ENCODE results near the gene SAAL1.
A peak's percentile ranks its signal among the peaks of the same experiment; 100 is the strongest.

The SAAL1 gene, protein sequence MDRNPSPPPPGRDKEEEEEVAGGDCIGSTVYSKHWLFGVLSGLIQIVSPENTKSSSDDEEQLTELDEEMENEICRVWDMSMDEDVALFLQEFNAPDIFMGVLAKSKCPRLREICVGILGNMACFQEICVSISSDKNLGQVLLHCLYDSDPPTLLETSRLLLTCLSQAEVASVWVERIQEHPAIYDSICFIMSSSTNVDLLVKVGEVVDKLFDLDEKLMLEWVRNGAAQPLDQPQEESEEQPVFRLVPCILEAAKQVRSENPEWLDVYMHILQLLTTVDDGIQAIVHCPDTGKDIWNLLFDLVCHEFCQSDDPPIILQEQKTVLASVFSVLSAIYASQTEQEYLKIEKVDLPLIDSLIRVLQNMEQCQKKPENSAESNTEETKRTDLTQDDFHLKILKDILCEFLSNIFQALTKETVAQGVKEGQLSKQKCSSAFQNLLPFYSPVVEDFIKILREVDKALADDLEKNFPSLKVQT

DNA sequence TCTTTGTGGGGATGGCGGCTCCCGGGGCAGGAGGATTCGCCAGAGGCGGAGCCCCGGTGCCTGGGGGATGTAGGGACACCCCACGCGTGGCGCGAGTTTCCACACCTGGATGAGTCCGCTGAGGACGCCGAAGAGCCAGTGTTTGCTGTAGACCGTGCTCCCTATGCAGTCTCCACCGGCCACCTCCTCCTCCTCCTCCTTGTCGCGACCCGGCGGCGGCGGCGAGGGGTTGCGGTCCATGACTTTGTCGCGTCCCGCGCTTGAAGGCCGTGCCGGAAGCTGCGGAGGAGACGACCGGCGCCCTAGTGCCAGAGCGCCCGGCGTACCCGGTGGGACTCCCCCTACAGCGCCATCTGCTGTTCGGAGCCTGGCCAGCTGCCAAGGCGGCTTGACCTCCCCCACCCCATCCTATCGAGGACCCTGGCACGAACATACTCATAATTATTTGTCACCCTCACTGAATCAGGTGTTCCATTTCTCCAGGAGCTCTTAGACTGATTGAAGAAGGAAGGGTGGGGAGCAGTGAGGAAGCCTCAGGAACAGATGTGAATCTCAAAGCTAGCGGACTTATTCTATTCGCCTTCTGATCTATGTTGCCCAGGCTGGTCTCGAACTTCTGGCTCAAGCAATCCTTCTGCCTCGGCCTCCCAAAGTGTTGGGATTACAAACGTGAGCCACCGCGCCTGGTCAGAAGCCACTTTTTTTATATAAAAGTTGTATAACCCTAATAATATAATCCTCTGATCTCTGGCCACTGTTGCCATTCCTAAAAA is at the start of gene SAAL1:
Gene SAAL1, minus strand, starts transcription at position 281 of the 773 bp plus-strand sequence. Its CDS starts 41 bp downstream, at position 240.
- FAIRE-seq: no peak
- peak; percentile 85 for DNase-seq (ENCODE audit: insufficient read length, low spot score)
- TF ChIP-seq, protein P1, sequence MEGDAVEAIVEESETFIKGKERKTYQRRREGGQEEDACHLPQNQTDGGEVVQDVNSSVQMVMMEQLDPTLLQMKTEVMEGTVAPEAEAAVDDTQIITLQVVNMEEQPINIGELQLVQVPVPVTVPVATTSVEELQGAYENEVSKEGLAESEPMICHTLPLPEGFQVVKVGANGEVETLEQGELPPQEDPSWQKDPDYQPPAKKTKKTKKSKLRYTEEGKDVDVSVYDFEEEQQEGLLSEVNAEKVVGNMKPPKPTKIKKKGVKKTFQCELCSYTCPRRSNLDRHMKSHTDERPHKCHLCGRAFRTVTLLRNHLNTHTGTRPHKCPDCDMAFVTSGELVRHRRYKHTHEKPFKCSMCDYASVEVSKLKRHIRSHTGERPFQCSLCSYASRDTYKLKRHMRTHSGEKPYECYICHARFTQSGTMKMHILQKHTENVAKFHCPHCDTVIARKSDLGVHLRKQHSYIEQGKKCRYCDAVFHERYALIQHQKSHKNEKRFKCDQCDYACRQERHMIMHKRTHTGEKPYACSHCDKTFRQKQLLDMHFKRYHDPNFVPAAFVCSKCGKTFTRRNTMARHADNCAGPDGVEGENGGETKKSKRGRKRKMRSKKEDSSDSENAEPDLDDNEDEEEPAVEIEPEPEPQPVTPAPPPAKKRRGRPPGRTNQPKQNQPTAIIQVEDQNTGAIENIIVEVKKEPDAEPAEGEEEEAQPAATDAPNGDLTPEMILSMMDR (IDR thresholded peaks at IDR 0.05; ENCODE audit: insufficient read depth, missing control alignments): peak; percentile 73

DNA sequence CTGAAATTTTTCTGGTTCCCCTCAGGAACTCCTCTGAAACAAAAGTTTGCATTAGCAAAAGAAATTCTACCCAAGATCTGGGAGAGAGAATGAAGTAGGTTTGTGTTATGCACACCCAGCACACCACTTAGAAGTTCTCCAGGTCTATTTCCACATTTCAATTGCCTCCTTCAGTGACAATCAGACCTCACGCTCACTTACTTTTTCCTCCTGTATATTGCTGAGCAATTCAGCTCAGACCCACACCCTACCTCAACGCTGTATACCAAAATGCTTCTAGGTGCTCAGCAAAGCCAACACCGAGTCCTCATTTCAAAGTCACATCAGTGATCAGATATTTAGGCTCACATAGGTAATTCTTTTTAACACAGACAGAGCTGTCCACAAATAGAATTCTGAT is 45.7 kb upstream of the SAAL1 start:
- DNase-seq (ENCODE audit: insufficient read length, low spot score): no peak
- TF ChIP-seq, protein P1 (IDR thresholded peaks at IDR 0.05; ENCODE audit: insufficient read depth, missing control alignments): no peak
- no peak for FAIRE-seq

DNA sequence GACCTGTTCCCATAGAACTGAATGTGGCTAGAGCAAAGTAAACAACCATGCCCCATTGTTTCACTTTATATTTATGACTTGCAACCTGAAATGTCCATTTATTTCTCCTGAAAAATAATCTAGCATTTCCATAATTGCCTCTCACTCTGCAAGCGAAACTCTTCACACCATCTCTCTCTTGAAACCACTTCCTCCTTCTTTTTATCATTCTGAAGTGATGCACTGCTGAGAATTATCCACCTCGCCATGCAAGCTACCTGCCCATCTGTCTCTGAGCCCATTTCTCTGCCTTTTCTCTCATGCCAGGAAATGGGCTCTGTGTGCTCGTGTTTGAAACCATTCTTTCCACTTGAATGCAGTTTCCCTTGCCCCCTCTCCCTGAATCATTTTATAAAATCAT is 40.0 kb upstream of the SAAL1 start:
- DNase-seq (ENCODE audit: insufficient read length, low spot score): no peak
- TF ChIP-seq, protein P1 (IDR thresholded peaks at IDR 0.05; ENCODE audit: insufficient read depth, missing control alignments): no peak
- FAIRE-seq: no peak

DNA sequence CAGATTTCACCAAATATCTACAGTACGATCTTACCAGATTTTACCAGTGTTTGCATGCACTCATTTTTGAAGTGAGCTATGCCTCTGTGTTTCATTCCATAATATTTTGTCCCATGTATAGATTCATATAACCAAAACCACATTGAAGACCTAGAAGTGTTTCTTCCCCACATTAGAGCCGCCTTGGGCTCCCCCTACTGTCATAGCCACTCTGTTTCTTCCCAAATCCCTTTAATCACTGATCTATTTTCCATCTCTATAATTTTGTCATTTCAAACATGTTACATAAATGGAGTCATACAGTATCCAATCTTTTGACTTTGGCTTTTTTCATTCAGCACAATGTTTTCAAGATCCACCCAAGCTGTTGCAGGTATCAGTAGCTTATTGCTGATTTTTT is 39.1 kb upstream of the SAAL1 start:
- no peak for DNase-seq (ENCODE audit: insufficient read length, low spot score)
- FAIRE-seq: peak; percentile 44
- TF ChIP-seq, protein P1 (IDR thresholded peaks at IDR 0.05; ENCODE audit: insufficient read depth, missing control alignments): peak; percentile 54

DNA sequence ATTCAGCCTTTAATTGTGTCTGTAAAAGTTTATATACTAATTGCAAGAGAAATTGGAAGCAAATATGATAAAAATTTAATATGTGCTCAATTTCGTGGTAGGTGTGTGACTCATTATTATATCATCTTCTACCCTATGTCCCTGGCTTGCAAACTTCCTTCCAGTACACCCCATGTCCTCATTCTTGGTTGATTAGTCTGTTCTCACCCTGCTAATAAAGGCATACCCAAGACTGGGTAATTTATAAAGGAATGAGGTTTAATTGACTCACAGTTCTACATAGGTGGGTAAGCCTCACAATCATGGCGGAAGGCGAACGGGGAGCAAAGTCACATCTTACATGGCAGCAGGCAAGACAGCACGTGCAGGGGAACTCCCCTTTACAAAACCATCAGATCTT is 38.4 kb upstream of the SAAL1 start:
- TF ChIP-seq, protein P1 (IDR thresholded peaks at IDR 0.05; ENCODE audit: insufficient read depth, missing control alignments): no peak
- DNase-seq (ENCODE audit: insufficient read length, low spot score) (no peak), FAIRE-seq (no peak)

DNA sequence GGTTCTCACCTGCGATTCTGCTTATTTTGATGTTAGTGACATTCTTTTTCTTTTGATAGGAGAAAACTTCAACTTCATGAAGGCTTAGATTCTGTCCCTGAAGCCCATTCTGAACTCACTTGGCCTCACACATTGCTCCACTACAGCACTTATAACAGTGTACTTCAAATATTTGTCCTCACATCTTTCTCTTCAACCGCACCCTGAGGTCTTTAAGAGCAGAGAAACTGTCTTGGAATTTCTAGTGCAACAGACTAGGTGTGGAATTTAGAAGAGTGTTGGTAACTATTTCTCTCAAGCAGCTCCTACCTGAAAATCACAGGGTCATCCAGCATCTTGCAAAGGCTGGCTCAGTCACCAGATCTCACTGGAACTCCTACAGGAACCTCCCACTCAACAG is 34.3 kb upstream of the SAAL1 start:
- TF ChIP-seq, protein P1 (IDR thresholded peaks at IDR 0.05; ENCODE audit: insufficient read depth, missing control alignments): no peak
- no peak for FAIRE-seq
- DNase-seq (ENCODE audit: insufficient read length, low spot score): no peak

All from D721Med (cell line).